SU-DHL-6 (cell line): ENCODE results near the gene TRIM24.
"Not testable (repeated sequence)": the region's sequence is repeated elsewhere in the genome, so short reads cannot be mapped to it uniquely, and the experiment has no call there.

Source experiments
- CTCF ChIP-seq: fragments of 200-600 bp; sonication (generic); IDR thresholded peaks from one replicate; pipeline ENCODE4 v1.5.1; 2017; ENCODE audit warnings: antibody characterized with exemption, mild to moderate bottlenecking, low read length, moderate library complexity; ENCODE audit not compliant: insufficient read depth, poor library complexity, severe bottlenecking
- EZH2phosphoT487 ChIP-seq: fragments of 200-600 bp; sonication (generic), shearing (Covaris generic); conservative IDR thresholded peaks from 2 replicates; pipeline ENCODE4 v1.6.1; 2018; ENCODE audit warnings: mild to moderate bottlenecking, antibody characterized with exemption, low read length, moderate library complexity, mixed read lengths

- not testable (repeated sequence) for TF ChIP-seq CTCF, EZH2phosphoT487
Observed at GRCh38 chr7:138412921-138413320, 47.1 kb upstream of the TRIM24 start.
